IMR-90 (cell line): ENCODE data around the gene STX5. TPM values are rescaled to one million over a fixed set of nuclear protein-coding genes. Genes with fewer than 3 reads are reported as not detected.

Source experiments
- ATAC-seq: fragments of 200-7000 bp; cut with Tn5 transposase; 2 replicates; pipeline ENCODE4 v1.9.1; 2020; ENCODE audit warnings: low read depth, mild to moderate bottlenecking, moderate library complexity
- BruUV-seq: library from RNA; stranded (reverse); fragments of 400-500 nt; replicated peaks from 2 replicates; lab custom pipeline; 2021; lab: Mats Ljungman, UMichigan
- CTCF ChIA-PET: fragments of 300-600 bp; formaldehyde crosslinking; extraction: SDS; loops from one replicate; lab custom pipeline; 2021; ENCODE audit warnings: antibody characterized with exemption; lab: Yijun Ruan, JAX
- POLR2A ChIA-PET: fragments of 300-600 bp; sonication (Branson Sonifier 250); formaldehyde crosslinking; loops from one replicate; lab custom pipeline; 2022; ENCODE audit warnings: antibody characterized with exemption; ENCODE audit not compliant: unreplicated experiment; lab: Charles Lee
- DNase-seq: peaks from one replicate; pipeline ENCODE4 v3.0.0; 2013
- H2AFZ ChIP-seq: replicated peaks from 2 replicates; pipeline ENCODE3; 2013; ENCODE audit warnings: low read length, mild to moderate bottlenecking; ENCODE audit not compliant: poor library complexity
- H2AK5ac ChIP-seq: 2 replicates; pipeline ENCODE4 v1.6.1; 2013; ENCODE audit warnings: low read depth, low read length, inconsistent platforms
- H2AK9ac ChIP-seq: replicated peaks from 2 replicates; pipeline ENCODE3; 2013; ENCODE audit warnings: mild to moderate bottlenecking, low read depth, low read length, moderate library complexity; ENCODE audit not compliant: poor library complexity
- H2BK120ac ChIP-seq: 2 replicates; pipeline ENCODE4 v1.6.1; 2013; ENCODE audit warnings: low read depth, low read length, inconsistent platforms
- H2BK15ac ChIP-seq: 3 replicates; pipeline ENCODE4 v1.6.1; 2013; ENCODE audit warnings: low read depth, low read length, inconsistent platforms
- H2BK20ac ChIP-seq: 2 replicates; pipeline ENCODE4 v1.6.1; 2013; ENCODE audit warnings: low read depth, mild to moderate bottlenecking, inconsistent platforms, low read length, moderate library complexity
- H2BK5ac ChIP-seq: 2 replicates; pipeline ENCODE4 v1.6.1; 2013; ENCODE audit warnings: mild to moderate bottlenecking, low read depth, low read length, inconsistent platforms; ENCODE audit not compliant: poor library complexity, severe bottlenecking
- H3K14ac ChIP-seq: replicated peaks from 2 replicates; pipeline ENCODE4 v1.6.1; 2013; ENCODE audit warnings: low read depth, low read length, inconsistent platforms
- H3K18ac ChIP-seq: 2 replicates; pipeline ENCODE4 v1.6.1; 2013; ENCODE audit warnings: low read depth, low read length, control low read depth
- H3K23ac ChIP-seq: 2 replicates; pipeline ENCODE4 v1.6.1; 2013; ENCODE audit warnings: low read depth, low read length, inconsistent platforms
- H3K27ac ChIP-seq: 2 replicates; pipeline ENCODE4 v1.5.1; 2013; ENCODE audit warnings: mild to moderate bottlenecking, control low read depth, low read length; ENCODE audit not compliant: insufficient read depth
- H3K27me3 ChIP-seq: 2 replicates; pipeline ENCODE4 v1.6.1; 2013; ENCODE audit warnings: low read length; ENCODE audit not compliant: control insufficient read depth, insufficient read depth
- H3K36me3 ChIP-seq: 2 replicates; pipeline ENCODE4 v1.6.1; 2013; ENCODE audit warnings: low read length, mixed read lengths; ENCODE audit not compliant: control insufficient read depth, insufficient read depth
- H3K4ac ChIP-seq: 2 replicates; pipeline ENCODE4 v1.6.1; 2013; ENCODE audit warnings: low read depth, low read length, inconsistent platforms
- H3K4me1 ChIP-seq: 2 replicates; pipeline ENCODE4 v1.6.1; 2013; ENCODE audit warnings: low read length, mixed read lengths; ENCODE audit not compliant: control insufficient read depth, insufficient read depth
- H3K4me2 ChIP-seq: 2 replicates; pipeline ENCODE4 v1.6.1; 2013; ENCODE audit warnings: low read depth, mild to moderate bottlenecking, control low read depth, low read length, moderate library complexity
- H3K4me3 ChIP-seq: 2 replicates; pipeline ENCODE4 v1.5.1; 2013; ENCODE audit warnings: low read depth, mild to moderate bottlenecking, control low read depth, low read length, moderate library complexity; ENCODE audit not compliant: insufficient read depth
- H3K56ac ChIP-seq: 2 replicates; pipeline ENCODE4 v1.6.1; 2013; ENCODE audit warnings: low read length, inconsistent platforms; ENCODE audit not compliant: insufficient read depth; ENCODE audit errors: extremely low read depth
- H3K79me1 ChIP-seq, 2 experiments: 2 replicates each; pipeline ENCODE4 v1.6.1; 2013; ENCODE audit warnings: low read length in 2 of 2, inconsistent platforms in 1 of 2, low read depth in 1 of 2
- H3K9ac ChIP-seq: 2 replicates; pipeline ENCODE4 v1.6.1; 2013; ENCODE audit warnings: low read depth, low read length, control low read depth
- H3K9me1 ChIP-seq: 2 replicates; pipeline ENCODE4 v1.6.1; 2013; ENCODE audit warnings: low read length, inconsistent platforms; ENCODE audit not compliant: insufficient read depth
- H3K9me3 ChIP-seq: 2 replicates; pipeline ENCODE4 v1.6.1; 2013; ENCODE audit warnings: low read length; ENCODE audit not compliant: control insufficient read depth, insufficient read depth
- H4K20me1 ChIP-seq: 2 replicates; pipeline ENCODE4 v1.6.1; 2013; ENCODE audit warnings: low read length, inconsistent platforms; ENCODE audit not compliant: insufficient read depth
- H4K5ac ChIP-seq: 2 replicates; pipeline ENCODE4 v1.6.1; 2013; ENCODE audit warnings: mild to moderate bottlenecking, low read depth, low read length, control low read depth
- H4K8ac ChIP-seq, 2 experiments: 2 replicates each; pipeline ENCODE4 v1.6.1; 2013; ENCODE audit warnings: low read depth in 2 of 2, low read length in 2 of 2, control low read depth in 1 of 2, inconsistent platforms in 1 of 2
- H4K91ac ChIP-seq: 2 replicates; pipeline ENCODE4 v1.6.1; 2013; ENCODE audit warnings: low read depth, low read length, inconsistent platforms; ENCODE audit not compliant: insufficient read depth
- BHLHE40 ChIP-seq: fragments of 150-350 bp; IDR thresholded peaks from 2 replicates; pipeline ENCODE4 v1.6.1; 2016; ENCODE audit warnings: mild to moderate bottlenecking, low read depth, low read length
- CEBPB ChIP-seq: IDR thresholded peaks from 2 replicates; pipeline ENCODE4 v1.6.1; 2012; ENCODE audit warnings: low read depth, low read length, improper control_type of control experiment
- CHD1 ChIP-seq: IDR thresholded peaks from 2 replicates; pipeline ENCODE4 v1.6.1; 2012; ENCODE audit warnings: low read depth, low read length, improper control_type of control experiment
- FOS ChIP-seq: fragments of 150-350 bp; IDR thresholded peaks from 2 replicates; pipeline ENCODE4 v1.6.1; 2016; ENCODE audit warnings: low read depth, low read length
- MAFK ChIP-seq: IDR thresholded peaks from 2 replicates; pipeline ENCODE4 v1.6.1; 2012; ENCODE audit warnings: low read depth, low read length, improper control_type of control experiment
- MAZ ChIP-seq: IDR thresholded peaks from 2 replicates; pipeline ENCODE4 v1.6.1; 2012; ENCODE audit warnings: low read depth, mild to moderate bottlenecking, low read length, improper control_type of control experiment, moderate library complexity, borderline replicate concordance
- MXI1 ChIP-seq: IDR thresholded peaks from 2 replicates; pipeline ENCODE4 v1.6.1; 2012; ENCODE audit warnings: low read depth, mild to moderate bottlenecking, low read length, moderate library complexity, borderline replicate concordance
- NFE2L2 ChIP-seq: fragments of 150-350 bp; IDR thresholded peaks from 2 replicates; pipeline ENCODE4 v1.6.1; 2016; ENCODE audit warnings: low read depth, mild to moderate bottlenecking, low read length
- POLR2A ChIP-seq: IDR thresholded peaks from 2 replicates; pipeline ENCODE4 v1.6.1; 2012; ENCODE audit warnings: mild to moderate bottlenecking, low read depth, low read length
- RAD21 ChIP-seq: IDR thresholded peaks from 2 replicates; pipeline ENCODE4 v1.6.1; 2012; ENCODE audit warnings: low read length, improper control_type of control experiment
- RCOR1 ChIP-seq: IDR thresholded peaks from 2 replicates; pipeline ENCODE4 v1.6.1; 2012; ENCODE audit warnings: mild to moderate bottlenecking, low read length, improper control_type of control experiment; ENCODE audit not compliant: insufficient replicate concordance
- RFX5 ChIP-seq: IDR thresholded peaks from 2 replicates; pipeline ENCODE4 v1.8.0; 2012; ENCODE audit warnings: low read depth, mild to moderate bottlenecking, low read length, moderate library complexity
- SMC3 ChIP-seq: fragments of 150-350 bp; IDR thresholded peaks from 2 replicates; pipeline ENCODE4 v1.6.1; 2016; ENCODE audit warnings: low read depth, mild to moderate bottlenecking, antibody characterized with exemption, low read length, moderate library complexity
- WGBS, 2 experiments: methylation state at CpG; one replicate each; pipeline versions ENCODE4 v1.1.5 to v1.1.7; 2013; ENCODE audit warnings: missing lambda C conversion rate in 2 of 2; ENCODE audit not compliant: insufficient read length in 1 of 2; ENCODE audit errors: extremely low coverage in 2 of 2; 5-methylcytosine and 5-hydroxymethylcytosine counted together
- dilution Hi-C: fragments of 300-500 bp; cut with HindIII; formaldehyde crosslinking; loops from one replicate; pipeline ENCODE4 v1.14.3; 2018; ENCODE audit warnings: low sequenced_read_pairs; ENCODE audit not compliant: unreplicated experiment
- in situ Hi-C: fragments of 300-500 bp; cut with MboI; formaldehyde crosslinking; loops from 3 replicates; pipeline ENCODE4 v1.14.3; 2019; ENCODE audit warnings: low sequenced_read_pairs, inconsistent platforms, mixed read lengths
- intact Hi-C: fragments of 100-400 bp; cut with micrococcal nuclease; formaldehyde crosslinking; loops from 2 replicates; pipeline ENCODE4 v1.10.0; 2022
- polyA plus RNA-seq, 3 experiments: library from polyadenylated mRNA; depleted of rRNA; stranded (reverse); fragments of >200 nt; gene quantifications; 2 replicates each; pipeline ENCODE4 v1.2.3, GENCODE V29; 2012; ENCODE audit warnings: low replicate concordance in 1 of 3
- total RNA-seq: library from RNA; depleted of rRNA; stranded (reverse); fragments of >200 nt; gene quantifications from 2 replicates; pipeline ENCODE4 v1.2.3, GENCODE V29; 2012
- TF ChIP-seq, protein P1 (sequence below): fragments of 150-350 bp; IDR thresholded peaks from 2 replicates; pipeline ENCODE4 v1.6.1; 2017; ENCODE audit warnings: mild to moderate bottlenecking, antibody characterized with exemption, low read length, low read depth
- TF ChIP-seq, protein P2 (sequence below): fragments of 150-350 bp; IDR thresholded peaks from 2 replicates; pipeline ENCODE4 v1.6.1; 2016; ENCODE audit warnings: low read depth, mild to moderate bottlenecking, low read length, moderate library complexity, borderline replicate concordance

The STX5 gene
- total and polyA plus RNA-seq, 2 of the 4 experiments (the other 2 are of a cell fraction) = 43.1 to 49.5 TPM

DNA sequence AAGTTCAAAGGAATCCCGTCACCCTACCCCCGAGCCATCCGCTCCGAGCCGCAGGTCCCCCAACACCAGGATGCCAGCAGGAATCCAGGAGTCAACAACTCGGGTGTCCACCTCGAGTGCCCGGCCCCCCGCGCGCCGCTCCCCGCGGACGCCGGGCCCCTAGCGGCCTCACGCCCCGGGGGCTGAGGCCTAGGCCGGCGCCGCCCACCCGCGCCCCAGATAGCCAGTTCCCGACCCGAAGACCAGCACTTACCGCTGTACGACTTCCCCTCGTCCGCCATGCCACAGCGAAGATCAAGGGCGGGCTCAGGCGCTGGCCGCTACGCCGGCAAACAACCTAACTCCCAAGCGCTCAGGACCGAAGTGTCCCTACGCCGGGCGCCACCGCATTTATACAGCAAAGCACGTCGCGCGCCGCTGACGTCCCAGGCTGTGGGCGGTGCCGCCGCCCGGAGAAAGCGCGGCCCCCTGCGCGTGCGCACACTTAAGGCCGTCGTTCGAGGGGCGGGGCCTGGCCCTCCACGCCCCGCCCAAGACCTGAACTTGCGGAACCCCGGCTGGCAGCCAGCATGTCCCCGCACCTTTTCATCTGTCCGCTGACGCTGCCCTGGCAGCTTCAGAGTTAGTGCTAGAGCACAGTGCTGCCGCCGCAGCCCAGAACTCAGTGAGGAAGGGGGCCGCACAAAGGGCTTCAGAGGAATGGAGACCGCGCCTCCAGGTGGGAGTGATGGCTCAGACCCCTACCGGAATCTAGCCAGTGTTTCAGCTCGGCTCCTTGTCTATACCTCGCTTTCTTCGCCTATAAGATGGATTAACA is 26.6 kb downstream of the STX5 start, which contains the start of gene NXF1:
NXF1 (minus strand) TSS at position 365 of the 817 bp plus-strand sequence; CDS start at position 281, 84 bp downstream.
- Histone ChIP-seq H3K4me3 (peak within 1 kb of the TSS; percentile 82), H3K18ac (peak within 1 kb of the TSS; percentile 26), H3K9me3 (no peaks in the 10 kb centered on the region), H4K91ac (peak within 1 kb of the TSS; percentile 71), H2AK9ac (peak within 1 kb of the TSS; percentile 99), H3K9ac (peak within 1 kb of the TSS; percentile 81), H3K79me1 (peaks cover 26 to 58% of the 10 kb centered on the region in 2 experiments), H2BK15ac (peak within 1 kb of the TSS; percentile 64; the same call in 1 of the 3 replicates), H2BK20ac (0 out of 2 replicates have a peak within 1 kb of the TSS, but pooled peaks have one; percentile 8), H2AK5ac (peak within 1 kb of the TSS; percentile 91), H4K8ac (peak within 1 kb of the TSS; percentile 59 to 91), H3K36me3 (peaks cover 28% of the 10 kb centered on the region), H4K5ac (peak within 1 kb of the TSS; percentile 58), H2AFZ (peak within 1 kb of the TSS; percentile 99), H2BK5ac (peak within 1 kb of the TSS; percentile 86), H2BK120ac (peak within 1 kb of the TSS; percentile 78), H3K27me3 (no peaks in the 10 kb centered on the region), H3K4me2 (peak within 1 kb of the TSS; percentile 91), H3K14ac (peak within 1 kb of the TSS; percentile 97), H3K4ac (peak within 1 kb of the TSS; percentile 91), H3K4me1 (peaks cover 26% of the 10 kb centered on the region), H3K9me1 (peaks cover 26% of the 10 kb centered on the region), H4K20me1 (peaks cover 18% of the 10 kb centered on the region), H3K23ac (peak within 1 kb of the TSS; percentile 93), H3K56ac (peak within 1 kb of the TSS; percentile 78), H3K27ac (peak within 1 kb of the TSS; percentile 71)
- 1% methylated on average over 49 of the region's 77 CpGs; no CpG with 5 or more reads in 1 of the 2 experiments for WGBS, 2 experiments
- DNase-seq = peak; percentile 92
- ChIA-PET POLR2A (interaction anchor here (0.5 to 2.0 kb wide), 5 partner anchors 9 to 36 kb away, joined by 3 to 10 read pairs (median 3); partner anchors contain the start of gene STX5), CTCF (interaction anchor here (0.6 to 1.5 kb wide), 3 partner anchors 12 to 90 kb away, joined by 3 to 4 read pairs (median 3); partner anchors contain the start of gene TMEM179B)
- peak; percentile 87 for ATAC-seq
- dilution Hi-C loops = no loop called here
- in situ Hi-C loops = no loop called here
- no TSS peak for BruUV-seq
- intact Hi-C loops = loop anchor here (2.0 kb wide), 1 partner anchor 14 kb away; no protein-coding TSS in a partner anchor
- TF ChIP-seq MXI1 = peak; percentile 59
- TF ChIP-seq POLR2A = peak; percentile 100
- TF ChIP-seq, protein P1, sequence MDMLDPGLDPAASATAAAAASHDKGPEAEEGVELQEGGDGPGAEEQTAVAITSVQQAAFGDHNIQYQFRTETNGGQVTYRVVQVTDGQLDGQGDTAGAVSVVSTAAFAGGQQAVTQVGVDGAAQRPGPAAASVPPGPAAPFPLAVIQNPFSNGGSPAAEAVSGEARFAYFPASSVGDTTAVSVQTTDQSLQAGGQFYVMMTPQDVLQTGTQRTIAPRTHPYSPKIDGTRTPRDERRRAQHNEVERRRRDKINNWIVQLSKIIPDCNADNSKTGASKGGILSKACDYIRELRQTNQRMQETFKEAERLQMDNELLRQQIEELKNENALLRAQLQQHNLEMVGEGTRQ = no peak
- TF ChIP-seq BHLHE40 = 0 out of 2 replicates have a peak, but pooled peaks have one; percentile 31
- no peak for TF ChIP-seq SMC3
- peak; percentile 78; the same call in 1 of the 2 replicates for TF ChIP-seq MAZ
- no peak for TF ChIP-seq RAD21
- TF ChIP-seq CHD1 = no peak; the same call in 1 of the 2 replicates
- no peak for TF ChIP-seq RFX5
- TF ChIP-seq, protein P2, sequence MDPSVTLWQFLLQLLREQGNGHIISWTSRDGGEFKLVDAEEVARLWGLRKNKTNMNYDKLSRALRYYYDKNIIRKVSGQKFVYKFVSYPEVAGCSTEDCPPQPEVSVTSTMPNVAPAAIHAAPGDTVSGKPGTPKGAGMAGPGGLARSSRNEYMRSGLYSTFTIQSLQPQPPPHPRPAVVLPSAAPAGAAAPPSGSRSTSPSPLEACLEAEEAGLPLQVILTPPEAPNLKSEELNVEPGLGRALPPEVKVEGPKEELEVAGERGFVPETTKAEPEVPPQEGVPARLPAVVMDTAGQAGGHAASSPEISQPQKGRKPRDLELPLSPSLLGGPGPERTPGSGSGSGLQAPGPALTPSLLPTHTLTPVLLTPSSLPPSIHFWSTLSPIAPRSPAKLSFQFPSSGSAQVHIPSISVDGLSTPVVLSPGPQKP = no peak
- TF ChIP-seq RCOR1 = no peak
- TF ChIP-seq MAFK = no peak
- TF ChIP-seq FOS = no peak
- no peak for TF ChIP-seq NFE2L2
- TF ChIP-seq CEBPB = no peak
